ENCODE results near the gene ITGAL. TPM values are rescaled to one million over a fixed set of nuclear protein-coding genes. Genes with fewer than 3 reads are reported as not detected.

The ITGAL gene
- total and polyA plus RNA-seq, 2 of the 13 experiments (the other 11 are each of a cell fraction or from before 2014, with no cell fraction given): 0.86 to 1.2 TPM

GRCh38 chr16:30570636-30571444, 98.3 kb downstream of the ITGAL start (continued):
- TF ChIP-seq ZBED4 (CRISPR knock-in tag; IDR thresholded peaks at IDR 0.05; ENCODE audit: borderline replicate concordance) (no peak), KLF6 (CRISPR knock-in tag; IDR thresholded peaks at IDR 0.05) (0 out of 2 replicates have a peak, but pooled peaks have one; percentile 48), ZFP36L1 (CRISPR knock-in tag; IDR thresholded peaks at IDR 0.05) (peak; percentile 6; the same call in 1 of the 2 replicates), NR2F6 (IDR thresholded peaks at IDR 0.05) (no peak), NR2F6 (CRISPR knock-in tag; IDR thresholded peaks at IDR 0.05) (no peak), ZNF317 (CRISPR knock-in tag; IDR thresholded peaks at IDR 0.05) (peak; percentile 30; the same call in 1 of the 2 replicates), ZNF142 (CRISPR knock-in tag; IDR thresholded peaks at IDR 0.05) (peak; percentile 23; the same call in 1 of the 2 replicates), TFE3 (CRISPR knock-in tag; IDR thresholded peaks at IDR 0.05) (0 out of 2 replicates have a peak, but pooled peaks have one; percentile 33), ZNF567 (CRISPR knock-in tag; IDR thresholded peaks at IDR 0.05; ENCODE audit: borderline replicate concordance) (0 out of 2 replicates have a peak, but pooled peaks have one; percentile 47), FOXJ3 (CRISPR knock-in tag; IDR thresholded peaks at IDR 0.05; ENCODE audit: borderline replicate concordance) (no peak), CREB3 (CRISPR knock-in tag; IDR thresholded peaks at IDR 0.05) (peak; percentile 60; the same call in 1 of the 2 replicates), NBN (conservative IDR thresholded peaks at IDR 0.05) (no peak), RARG (CRISPR knock-in tag; IDR thresholded peaks at IDR 0.05; ENCODE audit: low read depth) (no peak), PAX8 (CRISPR knock-in tag; IDR thresholded peaks at IDR 0.05; ENCODE audit: borderline replicate concordance) (peak; percentile 67; the same call in 1 of the 2 replicates)
